ENCODE data around the gene NEDD4.
"Not testable (repeated sequence)": the region's sequence is repeated elsewhere in the genome, so short reads cannot be mapped to it uniquely, and the experiment has no call there.

The NEDD4 gene

GRCh38 chr15:56006371-56006770 lies 13.0 kb upstream of the NEDD4 start:
- DNase-seq (ENCODE audit: low read depth in 1 of 2, low spot score in 1 of 2): not testable (repeated sequence)

GRCh38 chr15:56004281-56004680 lies 10.9 kb upstream of the NEDD4 start:
- not testable (repeated sequence) for DNase-seq (ENCODE audit: low read depth in 1 of 2, low spot score in 1 of 2)

DNA sequence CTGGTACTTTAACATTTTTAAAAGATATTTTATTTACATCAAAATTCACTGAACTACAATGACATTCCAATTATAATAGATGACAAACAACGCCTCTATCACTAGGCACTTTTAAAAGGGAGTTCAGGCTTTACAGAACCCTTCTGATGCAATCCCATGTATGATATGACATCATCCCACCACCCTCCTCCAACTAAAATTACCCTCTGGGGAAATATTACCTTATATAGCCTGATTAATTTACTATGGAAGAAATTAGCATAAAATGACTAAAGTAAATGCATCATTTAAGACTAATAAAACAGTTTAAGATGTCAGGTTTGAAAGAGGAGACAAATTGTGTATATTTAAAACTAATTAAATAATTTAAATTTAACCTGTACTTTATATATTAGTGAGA lies 10.4 kb upstream of the NEDD4 start:
- not testable (repeated sequence) for DNase-seq (ENCODE audit: low read depth in 1 of 2, low spot score in 1 of 2)

DNA sequence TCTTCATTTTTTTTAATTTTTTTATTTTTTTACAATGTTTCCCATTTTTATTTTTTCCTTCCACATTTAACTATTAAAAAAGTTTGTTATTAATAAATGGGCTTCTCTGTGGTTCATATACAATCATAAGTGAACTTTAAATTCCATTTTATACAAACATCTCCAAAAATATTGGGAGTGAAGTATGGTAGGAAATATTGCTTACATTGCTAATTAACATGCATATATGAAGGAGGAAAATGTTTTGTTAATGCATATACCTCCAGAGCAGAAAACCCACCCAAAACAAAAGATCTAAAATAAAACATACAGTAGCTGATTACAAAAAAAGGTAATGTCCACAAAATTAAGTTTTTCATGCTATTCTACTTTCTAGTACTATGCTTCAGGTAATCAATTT lies 9.9 kb upstream of the NEDD4 start:
- DNase-seq (ENCODE audit: low read depth in 1 of 2, low spot score in 1 of 2): not testable (repeated sequence)

GRCh38 chr15:56001471-56002078 lies 8.2 kb upstream of the NEDD4 start:
- no peak for DNase-seq (ENCODE audit: low read depth in 1 of 2, low spot score in 1 of 2)

DNA sequence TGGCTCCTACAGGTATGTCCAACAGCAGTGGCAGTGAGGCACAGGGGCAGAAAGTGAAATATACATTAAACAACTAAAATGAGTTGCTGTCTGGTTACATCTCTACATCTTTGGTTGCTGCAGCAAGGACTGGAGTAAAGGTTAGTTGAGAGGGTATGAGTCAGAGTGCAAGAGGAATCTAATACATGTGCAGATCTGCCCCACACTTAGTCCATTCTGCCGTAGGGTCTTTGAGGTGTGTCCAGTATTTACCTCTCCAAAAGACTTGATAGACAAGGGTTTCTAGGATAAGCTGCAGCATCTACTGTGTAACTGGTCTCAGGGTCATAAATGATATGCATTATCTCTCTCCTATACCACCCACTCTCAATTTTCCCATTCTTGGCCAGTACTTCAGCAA lies 6.2 kb upstream of the NEDD4 start:
- DNase-seq (ENCODE audit: low read depth in 1 of 2, low spot score in 1 of 2): no peak

- DNase-seq (ENCODE audit: low read depth in 1 of 2, low spot score in 1 of 2): no peak
Measured at GRCh38 chr15:55998478-55998877, 5.1 kb upstream of the NEDD4 start.

DNA sequence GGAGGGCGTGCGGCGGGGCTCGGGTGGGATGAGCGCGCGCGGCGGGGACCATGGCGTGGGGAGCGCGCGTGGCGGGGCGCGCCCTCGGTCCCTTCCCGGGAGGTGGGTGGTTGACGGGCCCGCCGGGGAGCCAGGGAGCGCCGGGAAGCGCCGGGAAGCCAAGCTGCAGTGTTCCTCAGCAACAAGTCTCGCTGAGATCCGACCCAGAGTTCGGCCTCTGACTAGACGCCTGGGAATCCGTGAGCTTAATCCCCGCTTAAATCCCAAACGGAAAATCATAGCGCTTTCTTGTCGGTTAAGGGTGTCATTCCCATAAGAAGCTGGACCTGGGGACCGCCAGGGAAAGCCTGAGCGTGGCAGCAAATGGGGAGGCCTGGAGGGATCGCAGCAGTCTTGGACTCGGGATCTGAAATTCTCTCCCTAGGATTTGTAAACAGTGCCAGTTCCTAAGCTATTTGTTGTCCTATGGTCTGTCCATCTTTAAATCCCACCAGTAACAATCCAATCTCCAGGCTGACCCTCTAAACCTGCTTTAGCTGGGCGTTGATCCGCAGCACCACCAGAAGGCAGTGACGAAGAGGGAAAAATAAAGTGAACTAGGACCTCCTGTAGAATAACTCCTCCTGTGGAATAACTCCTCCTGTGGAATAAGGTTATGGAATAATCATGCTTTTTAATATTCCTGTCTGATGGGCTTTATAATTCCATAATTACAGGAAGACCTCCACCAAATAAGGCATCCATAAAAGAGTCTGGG lies 570 bp upstream of the NEDD4 start:
- DNase-seq (ENCODE audit: low read depth in 1 of 2, low spot score in 1 of 2): no peak

DNA sequence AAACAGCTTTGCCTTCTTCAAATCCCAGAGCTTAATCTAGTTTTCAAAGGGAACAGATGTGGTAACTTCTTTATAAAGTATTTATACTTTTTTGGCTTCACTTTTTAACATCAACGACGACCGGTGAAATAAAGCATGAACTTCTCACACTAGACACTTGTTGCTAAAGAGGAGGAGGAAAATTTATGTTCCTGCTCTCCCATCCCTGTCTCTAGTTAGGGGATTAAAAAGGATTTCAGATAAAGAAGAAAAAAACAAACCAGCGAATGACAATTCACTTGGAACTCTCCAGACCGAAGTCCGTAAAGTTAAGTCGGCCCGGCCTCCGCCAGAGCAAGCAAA lies 672 bp downstream of the NEDD4 start:
- DNase-seq (ENCODE audit: low read depth in 1 of 2, low spot score in 1 of 2): no peak

GRCh38 chr15:55991802-55992768 lies 1.3 kb downstream of the NEDD4 start:
- no peak for DNase-seq (ENCODE audit: low read depth in 1 of 2, low spot score in 1 of 2)

GRCh38 chr15:55990998-55991397 lies 2.4 kb downstream of the NEDD4 start:
- no peak for DNase-seq (ENCODE audit: low read depth in 1 of 2, low spot score in 1 of 2)

GRCh38 chr15:55990516-55990915 lies 2.9 kb downstream of the NEDD4 start:
- DNase-seq (ENCODE audit: low read depth in 1 of 2, low spot score in 1 of 2): no peak

- DNase-seq (ENCODE audit: low read depth in 1 of 2, low spot score in 1 of 2): no peak
Measured at GRCh38 chr15:55989383-55989782, 4.0 kb downstream of the NEDD4 start.

GRCh38 chr15:55981582-55982249 lies 11.7 kb downstream of the NEDD4 start:
- DNase-seq (ENCODE audit: low read depth in 1 of 2, low spot score in 1 of 2): no peak

DNA sequence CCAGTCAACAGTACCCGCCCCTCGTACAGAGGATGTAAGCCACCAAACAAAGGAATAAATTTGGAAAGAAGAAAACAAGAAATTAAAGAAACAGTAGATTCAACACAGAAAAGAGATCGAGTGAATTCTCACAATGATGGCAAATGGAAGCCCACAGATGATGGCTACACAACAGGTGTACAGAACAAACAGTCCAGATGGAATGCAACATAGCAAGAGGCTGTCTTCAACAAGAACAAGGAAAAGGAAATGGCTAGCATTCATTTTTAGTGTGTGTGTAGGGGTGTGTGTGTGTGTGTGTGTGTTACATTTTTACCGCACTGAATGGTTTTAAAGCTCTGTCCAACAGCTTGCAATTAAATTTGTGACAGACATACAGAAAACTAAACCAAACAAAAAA lies 12.9 kb downstream of the NEDD4 start:
- DNase-seq (ENCODE audit: low read depth in 1 of 2, low spot score in 1 of 2): no peak

GRCh38 chr15:55977231-55977630 lies 16.2 kb downstream of the NEDD4 start:
- no peak for DNase-seq (ENCODE audit: low read depth in 1 of 2, low spot score in 1 of 2)

- DNase-seq (ENCODE audit: low read depth in 1 of 2, low spot score in 1 of 2): no peak
Measured at GRCh38 chr15:55970286-55970685, 23.1 kb downstream of the NEDD4 start.

DNA sequence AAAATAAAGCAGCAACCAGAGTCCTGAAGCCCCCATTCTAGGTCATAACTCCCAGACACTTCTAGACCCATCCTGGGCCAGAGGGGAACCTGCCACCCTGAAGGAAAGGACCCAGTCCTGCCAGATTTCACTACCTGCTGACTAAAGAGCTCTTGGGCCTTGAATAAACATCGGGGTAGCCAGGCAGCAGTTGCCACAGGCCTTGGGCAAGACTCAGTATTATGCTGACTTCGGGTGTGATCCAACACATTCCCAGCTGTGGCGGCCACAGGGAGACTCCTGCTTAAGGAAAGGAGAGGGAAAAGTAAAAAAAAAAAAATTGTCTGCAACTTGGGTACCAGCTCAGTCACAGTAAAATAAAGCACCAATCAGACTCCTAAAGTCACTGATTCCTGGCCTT lies 23.8 kb downstream of the NEDD4 start:
- DNase-seq (ENCODE audit: low read depth in 1 of 2, low spot score in 1 of 2): no peak

DNA sequence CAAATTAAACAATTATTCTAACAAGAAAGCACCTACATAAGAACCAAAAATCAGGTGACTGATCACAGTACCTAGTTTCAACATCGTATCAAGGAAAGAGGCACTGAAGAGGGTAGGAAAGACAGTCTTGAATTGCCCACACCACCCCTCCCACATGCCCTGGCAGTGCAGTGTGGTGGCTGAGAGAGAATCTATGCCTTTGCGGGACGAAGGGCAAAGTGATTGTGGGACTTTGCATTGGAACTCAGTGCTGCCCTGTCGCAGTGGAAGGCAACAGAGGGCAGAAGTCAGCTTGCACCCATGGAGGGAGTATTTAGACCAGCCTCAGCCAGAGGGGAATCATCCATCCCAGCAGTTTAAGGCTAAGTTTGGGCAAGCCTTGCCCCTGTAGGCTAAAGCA lies 24.5 kb downstream of the NEDD4 start:
- no peak for DNase-seq (ENCODE audit: low read depth in 1 of 2, low spot score in 1 of 2)

- DNase-seq (ENCODE audit: low read depth in 1 of 2, low spot score in 1 of 2): no peak
Measured at GRCh38 chr15:55965091-55965490, 28.3 kb downstream of the NEDD4 start.

DNA sequence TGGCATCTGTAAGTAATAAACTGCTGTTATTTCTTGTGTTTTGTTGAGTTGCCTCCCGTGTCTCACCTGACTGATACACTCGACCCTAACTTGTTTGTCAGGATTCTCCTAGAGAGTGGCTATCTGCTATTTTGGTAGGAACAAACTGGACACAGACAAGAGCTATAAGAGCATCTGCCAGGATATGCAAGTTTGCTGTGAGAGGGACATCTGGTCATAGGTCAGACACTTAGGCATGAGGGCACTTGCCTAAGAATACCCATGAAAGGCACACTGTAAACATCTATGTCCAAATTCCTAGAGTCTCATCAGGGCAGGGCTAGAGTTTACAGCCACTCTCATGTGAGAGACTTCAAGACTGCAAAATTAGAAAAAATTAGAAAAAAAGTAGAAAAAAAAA lies 32.5 kb downstream of the NEDD4 start:
- DNase-seq (ENCODE audit: low read depth in 1 of 2, low spot score in 1 of 2): no peak

All from activated T-helper 1 cell treated with anti-CD3 and anti-CD28 coated beads, Interleukin-2, amount 50 U/mL, for 16 hours (primary cell).